NT2/D1 (cell line): ENCODE data around the gene CASQ2.

ENCODE experiments used
- SUZ12 ChIP-seq: IDR thresholded peaks from 2 replicates; pipeline ENCODE4 v1.6.1; 2011; ENCODE audit not compliant: insufficient read length, insufficient read depth; ENCODE audit errors: extremely low read depth
- YY1 ChIP-seq: IDR thresholded peaks from 2 replicates; pipeline ENCODE4 v1.6.1; 2011; ENCODE audit not compliant: insufficient read length, insufficient read depth
- ZNF274 ChIP-seq: IDR thresholded peaks from 2 replicates; pipeline ENCODE4 v1.6.1; 2011; ENCODE audit warnings: mild to moderate bottlenecking, low read depth, low read length

- TF ChIP-seq ZNF274, result no peak
- TF ChIP-seq SUZ12, result no peak
- TF ChIP-seq YY1, result no peak
Observed at GRCh38 chr1:115697619-115698018, 70.9 kb downstream of the CASQ2 start.
